Smooth muscle cell (in vitro differentiated cells): ENCODE measurements around the gene IRF6. TPM values are rescaled to one million over a fixed set of nuclear protein-coding genes. Genes with fewer than 3 reads are reported as not detected.

Source experiments
- DNase-seq: peaks from one replicate; lab custom pipeline; 2025; ENCODE audit not compliant: unreplicated experiment; lab: John Stamatoyannopoulos, UW
- H2AFZ ChIP-seq: fragments of 200-600 bp; sonication (generic); 2 replicates; pipeline ENCODE4 v1.6.0; 2016; ENCODE audit warnings: antibody characterized with exemption, low read depth, mild to moderate bottlenecking
- H3F3A ChIP-seq: fragments of 200-600 bp; sonication (generic); 2 replicates; pipeline ENCODE4 v1.6.0; 2017; ENCODE audit warnings: antibody characterized with exemption, low read depth
- H3K27ac ChIP-seq: fragments of 200-600 bp; sonication (generic); 2 replicates; pipeline ENCODE4 v1.5.1; 2016; ENCODE audit warnings: low read depth, mild to moderate bottlenecking
- H3K27me3 ChIP-seq: fragments of 200-600 bp; sonication (generic); 2 replicates; pipeline ENCODE4 v1.6.1; 2016; ENCODE audit warnings: low read depth, mild to moderate bottlenecking
- H3K36me3 ChIP-seq: fragments of 200-600 bp; sonication (generic); 2 replicates; pipeline ENCODE4 v1.5.1; 2016; ENCODE audit warnings: low read depth
- H3K4me1 ChIP-seq: fragments of 200-600 bp; sonication (generic); 2 replicates; pipeline ENCODE4 v1.5.1; 2016; ENCODE audit warnings: low read depth
- H3K4me2 ChIP-seq: fragments of 200-600 bp; sonication (generic); 2 replicates; pipeline ENCODE4 v1.6.0; 2016; ENCODE audit warnings: mild to moderate bottlenecking
- H3K4me3 ChIP-seq: fragments of 200-600 bp; sonication (generic); 2 replicates; pipeline ENCODE4 v1.5.1; 2016; ENCODE audit warnings: mild to moderate bottlenecking
- H3K79me2 ChIP-seq: fragments of 200-600 bp; sonication (generic); 2 replicates; pipeline ENCODE4 v1.6.0; 2016; ENCODE audit warnings: low read depth, mild to moderate bottlenecking
- H3K9ac ChIP-seq: fragments of 200-600 bp; sonication (generic); 2 replicates; pipeline ENCODE4 v1.6.0; 2016; ENCODE audit warnings: low read depth
- H3K9me3 ChIP-seq: fragments of 200-600 bp; sonication (generic); replicated peaks from 2 replicates; pipeline ENCODE4 v1.5.1; 2016; ENCODE audit warnings: low read depth
- H4K20me1 ChIP-seq: fragments of 200-600 bp; sonication (generic); 2 replicates; pipeline ENCODE4 v1.6.0; 2016; ENCODE audit warnings: low read depth
- CTCF ChIP-seq: fragments of 200-600 bp; sonication (generic); IDR thresholded peaks from 2 replicates; pipeline ENCODE4 v1.5.1; 2017; ENCODE audit warnings: borderline replicate concordance, mild to moderate bottlenecking, antibody characterized with exemption; ENCODE audit not compliant: insufficient read depth, poor library complexity, severe bottlenecking
- WGBS: methylation state at CpG from one replicate; pipeline ENCODE4 v1.1.7; 2016; ENCODE audit warnings: low lambda C conversion rate; 5-methylcytosine and 5-hydroxymethylcytosine counted together
- polyA plus RNA-seq: library from polyadenylated mRNA; unstranded; fragments of >200 nt; fragmentation: Nextera tagmentation; extraction: Ambion mirVana; gene quantifications from 2 replicates; pipeline ENCODE4 v1.2.1, GENCODE V29; 2016
- total RNA-seq: library from RNA; depleted of rRNA; stranded (reverse); fragments of >200 nt; gene quantifications from 2 replicates; pipeline ENCODE4 v1.2.3, GENCODE V29; 2014

Gene IRF6
- total and polyA plus RNA-seq, 2 experiments from 2014 or later: 18.1 to 59.6 TPM

- Histone ChIP-seq H3K4me3 (no peak overlapping the region), H2AFZ (no peak overlapping the region), H3K4me1 (no peaks in the 10 kb centered on the region), H3K36me3 (peaks cover 25% of the 10 kb centered on the region), H3K4me2 (no peak overlapping the region), H3K27ac (no peak overlapping the region), H3K9me3 (no peaks in the 10 kb centered on the region), H3K27me3 (no peaks in the 10 kb centered on the region), H3K79me2 (no peaks in the 10 kb centered on the region), H4K20me1 (no peaks in the 10 kb centered on the region), H3K9ac (no peak overlapping the region), H3F3A (peaks cover 19% of the 10 kb centered on the region)
- WGBS: 92% methylated on average over 6 of the region's 6 CpGs
- no peak for TF ChIP-seq CTCF
- DNase-seq: no peak
Observed at GRCh38 chr1:209844695-209845407, 38.9 kb upstream of the IRF6 start.

GRCh38 chr1:209840611-209841010 is 34.7 kb upstream of the IRF6 start:
- no peaks in the 10 kb centered on the region for H3K4me1 ChIP-seq
- no peak for TF ChIP-seq CTCF
- H2AFZ ChIP-seq: no peak overlapping the region
- DNase-seq: no peak
- peaks cover 26% of the 10 kb centered on the region for H3F3A ChIP-seq
- H4K20me1 ChIP-seq: no peaks in the 10 kb centered on the region
- peak overlapping the region; percentile 70 for H3K9ac ChIP-seq
- H3K27ac ChIP-seq: peak overlapping the region; percentile 97
- no peaks in the 10 kb centered on the region for H3K9me3 ChIP-seq
- H3K79me2 ChIP-seq: no peaks in the 10 kb centered on the region
- 77% methylated on average over 5 of the region's 5 CpGs for WGBS
- H3K4me3 ChIP-seq: no peak overlapping the region
- H3K4me2 ChIP-seq: peak overlapping the region; percentile 70
- no peaks in the 10 kb centered on the region for H3K27me3 ChIP-seq
- H3K36me3 ChIP-seq: peaks cover 16% of the 10 kb centered on the region

GRCh38 chr1:209839875-209840546 is 34.1 kb upstream of the IRF6 start:
- H3F3A ChIP-seq: peaks cover 26% of the 10 kb centered on the region
- no peak overlapping the region for H3K4me3 ChIP-seq
- no peaks in the 10 kb centered on the region for H4K20me1 ChIP-seq
- H3K36me3 ChIP-seq: peaks cover 18% of the 10 kb centered on the region
- H3K4me1 ChIP-seq: no peaks in the 10 kb centered on the region
- WGBS: 5% methylated on average over 5 of the region's 5 CpGs
- peak overlapping the region; percentile 97 for H3K27ac ChIP-seq
- H3K9ac ChIP-seq: peak overlapping the region; percentile 72
- H3K27me3 ChIP-seq: no peaks in the 10 kb centered on the region
- no peak for TF ChIP-seq CTCF
- H2AFZ ChIP-seq: peak overlapping the region; percentile 6
- no peaks in the 10 kb centered on the region for H3K9me3 ChIP-seq
- DNase-seq: no peak
- H3K4me2 ChIP-seq: peak overlapping the region; percentile 70
- H3K79me2 ChIP-seq: no peaks in the 10 kb centered on the region
